Measurements from ENCODE around the gene CCDC18.

DNA sequence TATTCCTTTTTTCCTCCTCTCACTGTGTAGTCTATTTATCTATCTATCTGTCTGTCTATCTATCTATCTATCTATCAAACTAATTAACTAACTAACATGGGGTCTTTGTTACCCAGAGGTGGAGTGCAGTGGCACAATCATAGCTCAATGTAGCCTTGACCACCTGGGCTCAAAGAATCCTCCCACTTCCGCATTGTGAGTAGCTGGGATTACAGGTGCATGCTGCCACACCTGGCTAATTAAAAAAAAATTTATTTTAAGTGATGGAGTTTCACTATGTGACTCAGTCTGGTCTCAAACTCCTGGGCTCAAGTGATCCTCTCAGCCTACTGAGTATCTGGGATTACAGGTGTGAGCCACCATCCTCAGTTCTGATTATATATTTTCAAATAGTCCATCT is 71.4 kb downstream of the CCDC18 start:
- TF ChIP-seq, protein P1, sequence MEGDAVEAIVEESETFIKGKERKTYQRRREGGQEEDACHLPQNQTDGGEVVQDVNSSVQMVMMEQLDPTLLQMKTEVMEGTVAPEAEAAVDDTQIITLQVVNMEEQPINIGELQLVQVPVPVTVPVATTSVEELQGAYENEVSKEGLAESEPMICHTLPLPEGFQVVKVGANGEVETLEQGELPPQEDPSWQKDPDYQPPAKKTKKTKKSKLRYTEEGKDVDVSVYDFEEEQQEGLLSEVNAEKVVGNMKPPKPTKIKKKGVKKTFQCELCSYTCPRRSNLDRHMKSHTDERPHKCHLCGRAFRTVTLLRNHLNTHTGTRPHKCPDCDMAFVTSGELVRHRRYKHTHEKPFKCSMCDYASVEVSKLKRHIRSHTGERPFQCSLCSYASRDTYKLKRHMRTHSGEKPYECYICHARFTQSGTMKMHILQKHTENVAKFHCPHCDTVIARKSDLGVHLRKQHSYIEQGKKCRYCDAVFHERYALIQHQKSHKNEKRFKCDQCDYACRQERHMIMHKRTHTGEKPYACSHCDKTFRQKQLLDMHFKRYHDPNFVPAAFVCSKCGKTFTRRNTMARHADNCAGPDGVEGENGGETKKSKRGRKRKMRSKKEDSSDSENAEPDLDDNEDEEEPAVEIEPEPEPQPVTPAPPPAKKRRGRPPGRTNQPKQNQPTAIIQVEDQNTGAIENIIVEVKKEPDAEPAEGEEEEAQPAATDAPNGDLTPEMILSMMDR (conservative IDR thresholded peaks at IDR 0.05 in 1 of 2, IDR thresholded peaks at IDR 0.05 in 1 of 2; ENCODE audit: extremely low read depth in 1 of 2, insufficient read depth in 1 of 2, low read depth in 1 of 2, low read length in 2 of 2), result no peak
- no peak for TF ChIP-seq EZH2 (IDR thresholded peaks at IDR 0.05; ENCODE audit: borderline replicate concordance, low read length)
